ENCODE data around the gene ZCCHC24.
A peak's percentile ranks its signal among the peaks of the same experiment; 100 is the strongest.

Gene ZCCHC24

GRCh38 chr10:79409726-79410085 lies 35.7 kb downstream of the ZCCHC24 start:
- peak; percentile 44 for DNase-seq

GRCh38 chr10:79409038-79409725 lies 36.2 kb downstream of the ZCCHC24 start:
- DNase-seq, result peak; percentile 10

GRCh38 chr10:79407811-79408795 lies 37.3 kb downstream of the ZCCHC24 start:
- DNase-seq, result peak; percentile 87

GRCh38 chr10:79407423-79407796 lies 38.0 kb downstream of the ZCCHC24 start:
- no peak for DNase-seq

- DNase-seq, result peak; percentile 45
Observed at GRCh38 chr10:79406683-79407422, 38.6 kb downstream of the ZCCHC24 start.

- DNase-seq, result no peak
Observed at GRCh38 chr10:79405995-79406515, 39.4 kb downstream of the ZCCHC24 start.

GRCh38 chr10:79405221-79405994 lies 40.0 kb downstream of the ZCCHC24 start:
- peak; percentile 81 for DNase-seq

- peak; percentile 14 for DNase-seq
Observed at GRCh38 chr10:79404690-79405131, 40.7 kb downstream of the ZCCHC24 start.

GRCh38 chr10:79404231-79404609 lies 41.2 kb downstream of the ZCCHC24 start:
- peak; percentile 86 for DNase-seq

GRCh38 chr10:79403441-79404230 lies 41.8 kb downstream of the ZCCHC24 start:
- peak; percentile 83 for DNase-seq

GRCh38 chr10:79402951-79403350 lies 42.5 kb downstream of the ZCCHC24 start:
- DNase-seq, result peak; percentile 35

GRCh38 chr10:79402625-79402946 lies 42.8 kb downstream of the ZCCHC24 start:
- DNase-seq, result no peak

- DNase-seq, result peak; percentile 88
Observed at GRCh38 chr10:79401015-79401921, 44.2 kb downstream of the ZCCHC24 start.

- DNase-seq, result no peak
Observed at GRCh38 chr10:79400146-79401004, 45.0 kb downstream of the ZCCHC24 start.

GRCh38 chr10:79399223-79399831 lies 46.1 kb downstream of the ZCCHC24 start:
- DNase-seq, result peak; percentile 94

GRCh38 chr10:79398642-79399041 lies 46.8 kb downstream of the ZCCHC24 start:
- no peak for DNase-seq

GRCh38 chr10:79397575-79398303 lies 47.7 kb downstream of the ZCCHC24 start:
- peak; percentile 85 for DNase-seq

- no peak for DNase-seq
Observed at GRCh38 chr10:79397051-79397450, 48.4 kb downstream of the ZCCHC24 start.
